Esophagus squamous epithelium (tissue), 4 donors: ENCODE measurements around the gene GTSF1L.

Source experiments
- POLR2A ChIP-seq, 4 donors: fragments of 450-650 bp; IDR thresholded peaks; one replicate each; pipeline ENCODE4 v1.6.1; 2017; ENCODE audit warnings: antibody characterized with exemption in 4 of 4, mild to moderate bottlenecking in 4 of 4, moderate library complexity in 3 of 4
- TF ChIP-seq, protein P1 (sequence below), 6 experiments: fragments of 450-650 bp in 4 of 6; fragments of 200-600 bp in 2 of 6; sonication (generic) in 2 of 6; IDR thresholded peaks; one replicate each; pipeline ENCODE4 v1.5.1; 2016 to 2019; ENCODE audit warnings: antibody characterized with exemption in 6 of 6, mild to moderate bottlenecking in 4 of 6, moderate library complexity in 4 of 6

DNA sequence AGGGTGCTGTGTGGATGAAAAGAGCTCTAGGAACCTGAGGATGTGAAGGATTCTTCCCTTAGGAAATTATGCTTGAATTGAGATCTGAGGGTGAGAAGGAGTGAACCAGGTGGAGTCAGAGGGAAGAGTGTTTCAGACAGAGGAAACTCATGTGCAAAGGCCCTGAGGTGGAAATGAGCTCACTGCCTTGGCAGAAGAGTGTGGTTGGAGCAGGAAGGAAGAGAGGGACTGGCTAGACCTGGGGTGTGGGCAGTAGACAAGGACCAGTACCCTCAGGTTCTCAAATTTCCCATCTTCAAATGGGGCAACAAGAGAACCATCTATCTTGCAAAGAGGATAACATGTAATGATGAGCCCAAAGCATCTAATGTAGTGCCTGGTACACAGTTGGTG lies 24.0 kb upstream of the GTSF1L start:
- no peak for TF ChIP-seq POLR2A (IDR thresholded peaks at IDR 0.05)
- TF ChIP-seq, protein P1, sequence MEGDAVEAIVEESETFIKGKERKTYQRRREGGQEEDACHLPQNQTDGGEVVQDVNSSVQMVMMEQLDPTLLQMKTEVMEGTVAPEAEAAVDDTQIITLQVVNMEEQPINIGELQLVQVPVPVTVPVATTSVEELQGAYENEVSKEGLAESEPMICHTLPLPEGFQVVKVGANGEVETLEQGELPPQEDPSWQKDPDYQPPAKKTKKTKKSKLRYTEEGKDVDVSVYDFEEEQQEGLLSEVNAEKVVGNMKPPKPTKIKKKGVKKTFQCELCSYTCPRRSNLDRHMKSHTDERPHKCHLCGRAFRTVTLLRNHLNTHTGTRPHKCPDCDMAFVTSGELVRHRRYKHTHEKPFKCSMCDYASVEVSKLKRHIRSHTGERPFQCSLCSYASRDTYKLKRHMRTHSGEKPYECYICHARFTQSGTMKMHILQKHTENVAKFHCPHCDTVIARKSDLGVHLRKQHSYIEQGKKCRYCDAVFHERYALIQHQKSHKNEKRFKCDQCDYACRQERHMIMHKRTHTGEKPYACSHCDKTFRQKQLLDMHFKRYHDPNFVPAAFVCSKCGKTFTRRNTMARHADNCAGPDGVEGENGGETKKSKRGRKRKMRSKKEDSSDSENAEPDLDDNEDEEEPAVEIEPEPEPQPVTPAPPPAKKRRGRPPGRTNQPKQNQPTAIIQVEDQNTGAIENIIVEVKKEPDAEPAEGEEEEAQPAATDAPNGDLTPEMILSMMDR (IDR thresholded peaks at IDR 0.05): no peak
